ENCODE data around the gene AHI1.

AHI1 gene

DNA sequence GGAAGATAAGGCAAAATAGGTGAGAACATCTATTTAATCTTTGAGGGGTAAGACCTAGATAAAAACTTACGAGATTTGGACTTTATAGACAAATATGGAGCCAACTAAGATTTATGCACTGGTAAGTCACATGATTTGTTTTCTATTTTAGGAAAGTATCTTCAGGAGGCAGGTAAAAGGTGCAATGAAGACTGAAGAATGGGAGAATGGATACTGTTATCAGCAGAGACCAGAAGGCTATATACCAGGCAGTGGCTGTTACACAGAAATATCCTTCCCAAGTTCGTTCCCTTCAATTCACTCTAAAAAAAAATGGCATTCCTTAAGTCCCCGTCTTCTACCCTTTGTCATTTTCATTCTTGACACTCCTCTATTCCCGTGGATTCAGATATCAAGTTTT, 192.7 kb downstream of the AHI1 start:
- no peak overlapping the region for H3K4me3 ChIP-seq (ENCODE audit: low read depth, low read length)

DNA sequence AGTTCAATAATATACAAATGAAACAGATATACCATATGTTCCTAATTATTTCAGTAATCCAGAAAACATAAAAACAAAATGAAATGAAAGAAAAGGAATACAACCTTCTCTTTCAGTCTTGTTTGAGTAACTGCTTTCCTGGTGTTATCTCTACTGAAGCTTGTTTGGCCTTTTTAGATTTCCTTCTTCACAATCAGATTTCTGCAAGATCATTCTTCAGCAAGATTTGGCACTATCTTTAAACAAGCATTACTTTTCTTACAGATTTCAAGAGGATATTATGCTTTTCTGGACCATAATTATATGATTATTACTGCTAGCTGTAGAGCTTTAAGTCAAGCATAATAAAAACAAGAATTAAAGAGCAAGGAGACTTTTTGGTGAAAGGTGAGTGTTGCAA, 196.2 kb downstream of the AHI1 start:
- H3K4me3 ChIP-seq (ENCODE audit: low read depth, low read length) = no peak overlapping the region

DNA sequence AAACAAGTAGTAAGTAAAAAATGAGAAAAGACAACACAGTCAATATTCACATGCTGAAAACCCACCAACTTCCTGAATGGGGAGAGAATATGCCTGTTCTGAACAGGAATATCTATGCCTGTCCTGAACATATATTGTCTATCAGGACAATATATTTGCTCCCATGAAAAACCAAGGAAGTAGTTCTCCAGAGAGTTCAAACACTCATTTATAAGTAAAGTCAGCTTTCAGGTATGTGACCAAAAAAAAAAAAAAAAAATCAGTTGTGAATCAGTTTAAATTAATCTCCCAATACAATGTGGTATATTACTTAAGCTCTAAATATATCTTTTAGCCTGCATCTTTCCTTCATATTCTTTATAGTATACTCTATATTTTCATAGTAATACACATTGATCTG, 197.0 kb downstream of the AHI1 start:
- H3K4me3 ChIP-seq (ENCODE audit: low read depth, low read length) = no peak overlapping the region

DNA sequence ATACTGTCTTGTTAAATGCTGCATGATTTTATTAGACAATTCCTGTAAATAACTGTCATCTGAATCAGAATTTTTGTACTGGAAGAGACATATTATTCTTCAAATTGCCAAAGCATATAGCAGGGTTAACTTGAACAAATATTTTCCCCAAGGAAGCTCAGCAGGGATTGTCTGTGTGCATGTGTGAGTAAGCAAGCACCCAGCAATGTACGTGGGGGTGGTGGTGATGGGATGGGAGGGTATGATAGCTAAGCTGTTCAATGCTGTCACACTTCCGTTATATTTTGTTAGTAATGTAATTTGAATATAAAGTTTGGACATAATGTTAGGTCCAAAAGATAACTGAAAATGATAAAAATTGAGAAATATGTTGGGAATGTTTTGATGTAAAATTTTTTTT, 198.3 kb downstream of the AHI1 start:
- no peak overlapping the region for H3K4me3 ChIP-seq (ENCODE audit: low read depth, low read length)

DNA sequence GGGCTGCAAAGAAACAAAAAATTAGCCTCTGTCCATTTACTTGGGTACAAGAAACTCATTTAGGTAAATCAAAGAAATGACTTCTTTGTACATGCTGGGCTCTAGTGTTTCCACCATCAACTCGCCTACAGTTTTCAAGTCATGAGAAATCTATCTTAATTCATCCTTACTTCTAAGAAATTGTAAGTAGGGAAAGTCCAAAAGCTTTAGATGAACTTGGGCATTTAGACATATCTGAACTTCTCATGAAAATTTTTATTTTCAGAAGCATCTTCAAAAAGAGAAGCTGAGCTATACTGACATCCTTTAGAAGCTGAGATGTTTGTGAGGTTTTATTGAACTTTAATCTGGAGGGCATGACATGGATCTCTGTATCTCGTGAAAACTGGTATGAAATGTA, 199.1 kb downstream of the AHI1 start:
- H3K4me3 ChIP-seq (ENCODE audit: low read depth, low read length) = no peak overlapping the region

DNA sequence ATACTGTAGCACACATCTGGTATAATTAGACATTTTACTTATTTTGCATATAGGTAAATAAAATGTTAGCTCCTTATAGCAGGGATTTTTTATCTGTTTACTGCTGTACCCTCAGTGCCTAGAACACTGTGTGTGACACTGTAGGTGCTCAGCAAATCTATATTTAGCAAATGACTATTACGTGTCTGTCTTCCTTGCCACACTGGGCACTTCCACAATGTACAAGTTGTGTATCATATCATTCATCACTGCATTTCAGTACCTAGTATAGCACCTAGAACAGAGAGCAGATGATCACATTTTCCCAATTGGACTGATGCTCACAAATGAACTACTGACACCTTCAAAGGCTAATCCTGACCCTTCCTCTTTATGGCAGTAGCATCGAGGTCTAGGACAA, 200.8 kb downstream of the AHI1 start:
- no peak overlapping the region for H3K4me3 ChIP-seq (ENCODE audit: low read depth, low read length)

DNA sequence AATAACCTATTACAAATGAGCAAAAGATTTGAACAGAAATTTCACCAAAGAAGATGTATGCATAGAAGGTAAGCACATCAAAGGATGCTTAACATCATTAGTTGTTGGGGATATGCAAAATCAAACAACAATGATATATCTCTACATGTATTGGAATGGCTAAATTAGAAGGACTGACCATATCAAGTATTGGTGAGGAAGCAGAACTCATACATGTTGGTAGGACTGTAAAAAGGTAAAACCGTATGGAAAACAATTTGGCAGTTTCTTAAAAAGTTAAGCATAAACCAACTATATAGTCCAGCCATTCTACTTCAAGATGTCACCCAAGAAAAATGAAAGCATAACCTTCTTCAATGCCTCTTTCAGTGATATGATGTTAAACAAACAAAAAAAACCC, 202.5 kb downstream of the AHI1 start:
- no peak overlapping the region for H3K4me3 ChIP-seq (ENCODE audit: low read depth, low read length)

DNA sequence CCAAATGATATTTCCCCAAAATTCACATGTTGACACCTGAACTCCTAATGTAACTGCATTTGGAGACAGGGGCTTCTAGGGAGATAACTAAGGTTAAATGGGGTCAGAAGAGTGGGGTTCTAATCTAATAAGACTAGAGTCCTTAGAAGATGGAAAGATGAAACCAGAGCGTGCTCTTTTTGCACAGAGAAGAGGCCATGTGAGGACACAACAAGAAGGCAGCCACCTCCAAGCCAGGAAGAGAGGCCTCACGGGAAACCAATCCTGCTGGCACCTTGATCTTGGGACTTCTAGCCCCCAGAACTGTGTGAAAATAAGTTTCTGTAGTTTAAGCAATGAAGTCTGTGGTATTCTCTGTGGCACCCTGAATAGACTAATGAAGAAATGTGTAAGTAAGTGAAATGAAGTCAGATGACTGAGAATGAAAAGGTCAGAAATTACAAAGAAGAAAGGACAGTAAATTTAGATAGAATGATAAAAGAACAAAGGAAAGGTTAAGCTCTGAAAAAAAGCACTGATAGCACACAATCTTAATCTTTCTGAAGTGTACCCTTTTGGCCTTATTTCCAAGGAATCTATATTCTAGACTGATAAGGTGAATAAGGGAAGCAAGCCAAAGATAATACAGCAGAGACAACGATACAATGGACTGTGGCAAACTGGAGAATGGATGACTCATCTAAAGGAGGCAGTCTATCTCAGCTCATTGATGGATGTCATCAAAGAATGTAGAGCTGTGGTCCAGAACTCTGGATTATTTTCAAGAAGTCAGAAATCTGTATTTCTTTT, 206.1 kb downstream of the AHI1 start:
- no peak overlapping the region for H3K4me3 ChIP-seq (ENCODE audit: low read depth, low read length)

DNA sequence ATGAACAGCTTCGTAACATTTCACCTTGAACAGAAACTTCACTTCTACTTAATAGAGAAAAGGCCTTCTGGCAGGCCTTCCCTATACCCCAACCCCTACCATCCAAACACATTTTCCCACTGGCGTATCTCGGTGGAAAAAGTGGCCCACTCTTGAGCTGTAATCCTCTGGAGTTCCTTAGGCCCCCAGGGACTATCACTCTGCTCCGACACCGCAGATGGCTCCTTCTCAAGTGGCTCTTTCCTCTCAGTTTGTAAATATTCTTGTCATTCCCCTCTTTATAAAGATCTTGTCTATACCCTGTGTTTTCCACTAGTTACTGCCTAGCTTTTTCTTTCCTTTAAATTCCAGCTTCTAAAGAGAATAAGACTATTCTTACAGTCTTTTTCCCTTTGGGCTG, 207.7 kb downstream of the AHI1 start:
- no peak overlapping the region for H3K4me3 ChIP-seq (ENCODE audit: low read depth, low read length)

DNA sequence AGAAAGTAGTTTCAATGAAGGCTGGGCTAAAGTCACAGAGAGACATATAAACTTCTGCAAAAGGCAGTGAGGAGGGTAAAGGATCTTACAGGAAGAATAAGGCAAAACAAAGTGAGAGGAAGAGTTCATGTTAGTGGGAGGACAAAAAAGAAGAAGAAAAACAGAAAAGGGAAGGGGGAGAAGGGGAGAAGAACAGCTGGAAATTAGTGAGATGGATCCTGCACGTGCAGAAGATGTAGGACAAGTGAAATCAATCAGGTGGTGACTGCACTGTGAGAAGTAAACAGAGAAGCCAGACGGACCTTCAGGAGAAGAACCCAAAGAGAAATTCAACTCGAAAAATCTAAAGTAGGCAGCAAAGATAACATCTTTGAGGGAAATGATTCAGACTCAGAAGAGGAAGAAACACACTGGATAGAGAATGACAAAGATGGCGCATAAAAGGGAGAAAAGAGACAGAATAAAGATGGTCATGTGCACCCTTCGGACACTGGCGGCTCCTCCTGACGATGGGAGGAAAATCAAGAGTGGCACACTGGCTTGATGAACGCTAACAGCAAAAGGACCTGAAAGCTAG, 210.5 kb downstream of the AHI1 start:
- no peak overlapping the region for H3K4me3 ChIP-seq (ENCODE audit: low read depth, low read length)

DNA sequence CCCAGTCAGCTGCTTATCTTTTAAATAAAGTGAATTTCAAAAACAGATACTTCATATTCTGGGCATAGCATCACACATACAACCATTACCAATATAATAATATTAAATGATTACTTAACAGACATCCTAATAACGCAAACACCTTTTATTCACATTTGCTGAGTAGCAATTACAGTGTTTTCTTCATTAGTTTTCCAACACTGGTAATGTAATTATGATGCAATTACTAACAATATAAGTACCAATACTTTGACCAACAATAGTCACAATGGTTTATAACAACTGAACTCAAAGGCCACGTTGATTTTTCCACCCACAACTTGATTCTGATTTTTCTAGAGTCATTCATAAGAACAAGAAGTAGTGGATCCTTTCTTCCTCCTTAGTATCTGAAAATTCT, 212.4 kb downstream of the AHI1 start:
- H3K4me3 ChIP-seq (ENCODE audit: low read depth, low read length) = no peak overlapping the region

DNA sequence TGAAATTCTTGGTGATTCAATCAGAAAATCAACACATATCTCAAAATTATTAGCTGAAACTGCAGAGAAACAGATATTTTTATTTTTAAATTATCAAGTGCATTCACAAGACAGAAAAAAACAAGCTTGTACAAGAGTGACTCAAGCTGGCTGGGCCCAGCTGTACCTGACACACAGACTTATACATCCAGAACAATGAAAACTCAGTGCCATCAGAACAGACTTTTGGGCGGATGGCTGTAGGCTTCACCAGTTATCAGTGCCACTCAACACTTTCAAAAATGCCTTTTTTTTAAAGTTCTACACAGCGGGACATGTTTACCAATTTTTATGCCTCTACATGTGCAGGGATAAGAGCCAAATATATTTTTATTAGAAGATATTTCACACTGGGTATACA, 213.6 kb downstream of the AHI1 start:
- no peak overlapping the region for H3K4me3 ChIP-seq (ENCODE audit: low read depth, low read length)

DNA sequence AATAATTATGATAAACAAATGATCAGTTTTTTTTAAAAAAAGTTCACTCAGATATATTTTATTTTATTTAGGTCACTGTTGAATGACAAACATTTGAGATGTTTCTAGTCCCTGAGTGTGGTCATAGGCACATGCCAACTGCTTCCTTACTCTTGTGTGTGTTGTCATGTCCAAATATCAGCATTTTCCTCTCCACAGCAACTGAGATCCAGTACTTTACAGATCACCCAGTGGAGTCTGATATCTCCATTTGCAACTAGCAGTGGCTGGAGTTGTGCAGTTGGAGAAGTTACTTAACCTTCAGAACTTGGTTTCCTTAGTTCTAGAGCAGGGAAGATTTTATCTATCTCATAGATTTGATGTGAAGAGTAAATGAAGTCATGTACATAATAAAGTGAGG, 215.1 kb downstream of the AHI1 start:
- H3K4me3 ChIP-seq (ENCODE audit: low read depth, low read length) = no peak overlapping the region

DNA sequence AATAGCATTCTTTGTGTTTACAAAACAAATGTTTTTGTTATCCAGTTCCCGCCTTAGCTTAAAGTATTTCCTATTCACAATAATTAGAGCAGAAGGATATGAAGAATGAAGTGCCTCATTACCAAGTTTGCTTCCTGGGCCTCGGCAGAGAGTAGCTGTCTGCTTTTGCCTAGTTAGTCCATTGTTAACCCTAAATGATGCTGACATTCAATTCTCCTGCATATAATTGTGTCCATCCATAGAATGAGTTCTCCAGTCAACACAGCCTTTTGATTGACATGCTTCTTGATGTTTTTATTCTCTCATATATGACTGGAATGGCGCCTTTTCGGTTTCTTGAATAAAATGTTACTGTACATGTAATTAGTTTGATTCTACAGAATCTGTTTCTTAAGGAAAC, 215.6 kb downstream of the AHI1 start:
- no peak overlapping the region for H3K4me3 ChIP-seq (ENCODE audit: low read depth, low read length)

DNA sequence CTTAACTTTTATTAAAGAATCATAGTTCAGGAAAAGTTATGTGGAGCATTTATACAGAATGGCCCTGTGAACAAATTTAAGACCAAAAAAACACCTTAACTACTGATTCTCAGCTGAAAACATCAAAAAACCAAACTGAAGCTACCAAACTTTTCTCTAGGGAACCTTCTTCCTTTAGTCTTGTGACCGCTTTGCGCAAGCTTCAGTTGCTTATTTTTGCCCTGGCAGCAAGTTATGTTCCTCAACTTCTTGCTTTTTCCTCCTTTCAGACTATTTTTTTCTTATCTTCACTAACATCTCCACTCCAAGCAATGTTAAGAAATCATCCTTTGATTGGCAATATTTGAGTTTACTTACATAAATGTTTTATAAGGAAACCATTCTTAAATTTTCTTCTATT, 216.3 kb downstream of the AHI1 start:
- H3K4me3 ChIP-seq (ENCODE audit: low read depth, low read length) = no peak overlapping the region

DNA sequence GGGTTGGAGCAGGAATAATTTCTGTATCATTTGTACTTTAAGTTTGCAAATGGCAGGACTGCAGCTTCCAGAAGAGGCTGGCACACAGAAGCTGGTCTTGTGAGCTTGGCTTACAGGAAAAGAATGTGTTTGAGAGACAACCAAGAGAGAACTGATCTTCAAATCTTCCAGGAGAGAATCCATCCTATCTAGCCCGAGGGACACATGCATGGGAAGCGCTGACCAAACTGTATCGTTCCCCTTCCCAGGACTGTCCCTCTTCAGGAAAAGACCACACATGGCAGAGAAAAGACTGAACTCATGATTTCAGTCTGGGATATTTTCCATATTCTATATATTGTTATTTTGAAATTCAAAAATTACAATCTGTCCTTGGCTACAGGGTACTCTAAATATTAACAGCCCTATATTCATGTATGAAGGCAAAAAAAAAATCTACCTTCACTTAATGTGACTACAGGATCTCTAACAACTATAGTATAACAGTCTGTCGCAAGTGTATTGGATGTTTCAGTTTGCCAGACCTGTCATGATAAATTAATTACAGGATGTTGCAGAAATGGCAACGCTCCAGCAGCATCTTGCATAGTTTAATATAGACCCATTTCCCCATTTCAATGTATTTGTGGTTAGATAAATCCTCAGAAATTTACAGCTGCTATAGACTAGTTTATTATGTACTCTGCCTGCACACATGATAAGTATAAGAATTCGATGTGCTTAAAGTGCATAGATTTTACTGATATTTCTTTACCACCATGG, 217.0 kb downstream of the AHI1 start:
- no peak overlapping the region for H3K4me3 ChIP-seq (ENCODE audit: low read depth, low read length)

DNA sequence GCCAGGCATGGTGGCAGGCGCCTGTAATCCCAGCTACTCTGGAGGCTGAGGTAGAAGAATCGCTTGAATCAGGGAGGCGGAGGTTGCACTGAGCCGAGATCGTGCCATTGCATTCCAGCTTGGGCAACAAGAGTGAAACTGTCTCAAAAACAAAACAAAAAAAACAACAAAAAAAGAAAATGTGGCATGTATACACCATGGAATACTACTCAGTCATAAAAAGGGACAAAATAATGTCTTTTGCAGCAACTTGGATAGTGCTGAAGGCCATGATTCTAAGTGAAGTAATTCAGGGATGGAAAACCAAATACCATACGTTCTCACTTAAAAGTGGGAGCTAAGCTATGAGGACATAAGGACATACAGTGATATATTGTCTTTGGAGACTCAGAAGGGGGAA, 220.1 kb downstream of the AHI1 start:
- no peak overlapping the region for H3K4me3 ChIP-seq (ENCODE audit: low read depth, low read length)

DNA sequence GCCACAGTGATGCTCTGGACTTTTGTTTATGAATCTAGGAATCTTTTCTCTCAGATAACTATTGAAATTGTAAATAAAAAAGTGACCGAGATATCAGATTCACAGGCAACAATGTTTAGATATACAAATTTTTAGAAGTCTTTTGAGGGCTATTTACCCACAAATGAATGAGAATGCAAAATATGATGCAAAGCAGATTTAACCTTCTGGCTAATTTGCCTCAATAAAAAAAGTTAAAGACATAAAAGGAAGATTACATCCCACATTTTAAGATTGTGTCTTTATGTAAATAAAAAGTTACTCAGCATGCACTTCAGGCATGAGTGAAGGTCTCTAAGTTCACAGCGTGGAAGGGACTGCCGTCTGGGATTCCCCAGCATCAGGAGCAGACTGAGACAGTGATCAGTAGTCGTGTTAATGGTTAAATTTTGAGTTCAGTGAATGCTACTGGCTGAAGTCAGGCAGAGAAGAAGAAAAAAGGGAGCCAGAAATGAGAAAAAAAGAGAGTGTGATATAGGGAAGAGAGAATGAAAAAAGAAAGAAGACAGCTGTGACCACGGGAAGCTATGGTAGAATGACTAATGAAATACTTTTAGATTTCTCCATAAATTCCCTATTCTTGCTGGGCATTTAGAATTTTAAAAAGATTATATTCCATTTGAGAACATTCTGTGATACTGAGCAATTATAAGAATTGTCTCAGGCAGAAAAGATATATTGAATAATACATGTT, 222.8 kb downstream of the AHI1 start:
- H3K4me3 ChIP-seq (ENCODE audit: low read depth, low read length) = no peak overlapping the region

DNA sequence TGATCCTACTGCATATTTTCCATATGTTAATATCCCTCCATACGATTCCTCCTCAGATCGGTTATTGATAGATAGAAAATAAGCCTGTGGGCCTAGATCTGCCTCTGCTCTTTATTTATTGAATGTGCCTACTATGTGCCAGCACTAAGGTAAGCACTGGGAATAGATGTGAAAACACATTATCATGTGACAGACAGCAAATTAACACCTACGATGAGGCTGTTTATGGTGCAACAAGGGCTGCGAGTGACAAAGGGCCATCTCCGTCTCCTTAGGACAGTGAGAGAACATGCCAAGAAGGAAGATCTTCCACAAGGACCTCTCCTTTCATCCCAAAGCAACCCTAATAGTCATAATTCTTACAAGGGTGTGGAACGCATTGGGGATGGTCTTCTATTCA, 225.9 kb downstream of the AHI1 start:
- no peak overlapping the region for H3K4me3 ChIP-seq (ENCODE audit: low read depth, low read length)

DNA sequence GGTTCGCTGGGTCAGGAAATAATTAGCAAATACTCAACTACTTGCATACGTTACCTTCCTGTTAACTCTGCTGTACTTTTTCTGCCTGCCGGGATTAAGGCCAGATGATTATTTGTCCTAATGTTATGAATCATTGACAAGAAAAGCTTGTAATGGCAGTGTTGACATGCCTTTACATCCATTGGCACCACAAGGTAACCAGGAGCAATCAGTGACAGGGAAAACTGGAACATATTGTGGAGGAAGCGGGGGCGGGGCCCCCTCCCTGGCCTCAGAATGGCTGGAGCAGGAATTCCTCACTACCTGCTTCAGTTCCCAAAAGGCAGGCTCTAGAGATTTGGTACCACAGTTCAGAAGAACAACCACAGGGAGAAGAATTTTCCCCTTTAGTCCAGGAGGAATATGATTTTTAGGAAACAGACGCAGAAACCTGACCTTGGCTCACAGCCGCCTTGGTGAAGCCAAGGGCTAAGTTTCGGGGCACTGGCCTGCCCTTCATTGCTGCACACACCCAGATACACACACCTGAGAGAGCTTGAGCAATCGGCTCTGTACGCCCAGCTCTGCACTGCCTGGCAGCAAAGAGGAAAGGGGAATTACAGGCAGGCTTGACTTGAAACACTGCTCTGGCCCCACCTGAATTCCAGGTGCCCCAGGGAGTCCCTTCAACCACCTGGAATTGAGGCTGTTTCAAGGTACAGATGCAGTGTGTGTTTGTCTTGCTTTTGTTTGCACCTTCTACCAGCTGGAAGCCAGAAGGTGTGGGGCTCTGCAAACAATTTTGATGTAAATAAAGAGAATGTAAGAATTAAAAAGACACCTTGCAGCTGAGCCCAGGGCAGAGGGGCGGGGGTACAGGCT, 226.6 kb downstream of the AHI1 start:
- H3K4me3 ChIP-seq (ENCODE audit: low read depth, low read length) = no peak overlapping the region

DNA sequence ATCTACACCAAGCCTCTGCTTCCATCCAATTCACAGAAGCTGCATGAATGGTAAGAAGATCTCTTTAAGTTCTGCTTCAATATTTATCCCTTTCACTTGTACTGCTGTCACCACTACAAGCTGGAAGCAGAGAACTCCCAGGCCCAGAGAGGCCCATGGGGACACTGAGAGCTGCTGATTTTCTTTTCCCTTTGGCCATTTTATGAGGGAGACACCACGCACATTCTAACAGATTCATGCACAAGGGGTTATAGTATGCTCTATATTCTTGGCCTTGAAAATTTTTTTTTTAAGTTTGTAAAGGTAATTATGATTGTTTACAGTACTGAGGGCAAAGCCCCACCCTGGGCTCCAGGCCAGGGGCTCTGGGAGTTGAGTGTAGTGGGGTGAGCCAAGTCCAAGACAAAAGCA, 228.1 kb downstream of the AHI1 start:
- H3K4me3 ChIP-seq (ENCODE audit: low read depth, low read length) = no peak overlapping the region

All from iPS-11a (cell line).